RPMI8226 (cell line): Measurements from ENCODE around the gene RAP1GAP.
"Not testable (repeated sequence)": the region's sequence is repeated elsewhere in the genome, so short reads cannot be mapped to it uniquely, and the experiment has no call there.

ENCODE experiments used
- DNase-seq: peaks from one replicate; pipeline ENCODE4 v3.0.0-alpha.2; 2015

RAP1GAP gene

GRCh38 chr1:21674957-21675356, 5.8 kb upstream of the RAP1GAP start:
- DNase-seq: no peak

- not testable (repeated sequence) for DNase-seq
Measured at GRCh38 chr1:21673853-21674252, 4.7 kb upstream of the RAP1GAP start.

- DNase-seq: no peak
Measured at GRCh38 chr1:21673277-21673780, 4.2 kb upstream of the RAP1GAP start.

GRCh38 chr1:21672478-21673276, 3.5 kb upstream of the RAP1GAP start:
- no peak for DNase-seq

GRCh38 chr1:21671915-21672314, 2.8 kb upstream of the RAP1GAP start:
- no peak for DNase-seq

- DNase-seq: no peak
Measured at GRCh38 chr1:21670956-21671902, 2.1 kb upstream of the RAP1GAP start.

GRCh38 chr1:21670059-21670881, 1.1 kb upstream of the RAP1GAP start:
- DNase-seq: no peak

GRCh38 chr1:21668951-21669257, 253 bp downstream of the RAP1GAP start:
- no peak for DNase-seq

- no peak for DNase-seq
Measured at GRCh38 chr1:21668232-21668950, 766 bp downstream of the RAP1GAP start.

GRCh38 chr1:21667348-21668231, 1.6 kb downstream of the RAP1GAP start:
- DNase-seq: no peak

GRCh38 chr1:21666576-21667320, 2.4 kb downstream of the RAP1GAP start:
- DNase-seq: no peak

- DNase-seq: no peak
Measured at GRCh38 chr1:21665711-21666575, 3.2 kb downstream of the RAP1GAP start.

GRCh38 chr1:21664806-21665588, 4.2 kb downstream of the RAP1GAP start:
- DNase-seq: no peak

- no peak for DNase-seq
Measured at GRCh38 chr1:21663951-21664805, 5.0 kb downstream of the RAP1GAP start.

GRCh38 chr1:21663248-21663950, 5.8 kb downstream of the RAP1GAP start:
- DNase-seq: no peak

- DNase-seq: no peak
Measured at GRCh38 chr1:21662426-21663247, 6.5 kb downstream of the RAP1GAP start.
